ENCODE measurements around the gene CDK18.

CDK18 gene

GRCh38 chr1:205505791-205506190 lies 1.3 kb downstream of the CDK18 start:
- POLR2A ChIA-PET, result no interaction called here
- peak overlapping the region; percentile 10; the same call in 1 of the 2 replicates for H3K4me3 ChIP-seq (ENCODE audit: low read depth, low read length)

DNA sequence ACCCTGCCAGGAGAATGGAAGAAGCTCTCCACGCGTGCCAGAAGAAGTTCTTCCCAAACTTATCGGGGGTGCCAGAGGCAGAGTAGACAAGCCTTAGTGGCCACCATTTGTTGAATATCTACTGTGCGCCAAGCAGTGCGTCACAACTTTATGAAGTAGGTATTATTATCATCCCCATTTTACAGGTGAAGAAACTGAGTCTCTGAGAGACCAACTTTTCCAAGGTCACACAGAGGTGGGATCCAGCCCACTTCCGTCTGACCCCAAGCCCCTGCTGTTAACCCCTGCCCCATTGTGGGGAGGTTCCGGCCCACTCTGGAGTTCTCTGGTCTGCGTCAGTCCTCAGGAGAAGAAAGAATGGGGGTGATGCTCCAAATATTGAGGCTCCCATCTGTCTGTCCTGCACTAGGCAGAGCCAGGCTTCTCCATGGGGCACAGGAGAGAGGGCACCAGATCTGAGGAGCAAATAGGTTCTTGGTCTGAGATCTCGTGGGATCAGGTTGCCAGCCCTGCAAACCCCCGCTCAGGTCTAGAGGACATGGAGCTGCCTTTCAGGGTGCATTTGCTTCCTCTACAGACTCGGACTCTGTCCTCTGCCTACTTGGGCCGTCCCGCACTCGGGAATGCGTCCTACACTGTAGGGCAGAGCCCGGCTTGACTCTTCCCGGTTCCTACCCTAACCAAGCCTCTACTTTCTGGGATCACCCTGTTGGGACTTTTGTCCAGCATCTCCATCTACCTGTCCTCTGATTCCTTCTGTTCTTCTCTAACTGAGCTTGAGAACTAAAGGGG lies 2.1 kb downstream of the CDK18 start:
- H3K4me3 ChIP-seq (ENCODE audit: low read depth, low read length), result no peak overlapping the region
- TF ChIP-seq, protein P1, sequence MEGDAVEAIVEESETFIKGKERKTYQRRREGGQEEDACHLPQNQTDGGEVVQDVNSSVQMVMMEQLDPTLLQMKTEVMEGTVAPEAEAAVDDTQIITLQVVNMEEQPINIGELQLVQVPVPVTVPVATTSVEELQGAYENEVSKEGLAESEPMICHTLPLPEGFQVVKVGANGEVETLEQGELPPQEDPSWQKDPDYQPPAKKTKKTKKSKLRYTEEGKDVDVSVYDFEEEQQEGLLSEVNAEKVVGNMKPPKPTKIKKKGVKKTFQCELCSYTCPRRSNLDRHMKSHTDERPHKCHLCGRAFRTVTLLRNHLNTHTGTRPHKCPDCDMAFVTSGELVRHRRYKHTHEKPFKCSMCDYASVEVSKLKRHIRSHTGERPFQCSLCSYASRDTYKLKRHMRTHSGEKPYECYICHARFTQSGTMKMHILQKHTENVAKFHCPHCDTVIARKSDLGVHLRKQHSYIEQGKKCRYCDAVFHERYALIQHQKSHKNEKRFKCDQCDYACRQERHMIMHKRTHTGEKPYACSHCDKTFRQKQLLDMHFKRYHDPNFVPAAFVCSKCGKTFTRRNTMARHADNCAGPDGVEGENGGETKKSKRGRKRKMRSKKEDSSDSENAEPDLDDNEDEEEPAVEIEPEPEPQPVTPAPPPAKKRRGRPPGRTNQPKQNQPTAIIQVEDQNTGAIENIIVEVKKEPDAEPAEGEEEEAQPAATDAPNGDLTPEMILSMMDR (IDR thresholded peaks at IDR 0.05; ENCODE audit: insufficient read depth, low read length, missing control alignments), result no peak
- DNase-seq (ENCODE audit: low read depth, low spot score), result no peak
- ChIA-PET POLR2A (no interaction called here), CTCF (interaction anchor here (1.2 to 14.1 kb wide), 4 partner anchors 9 to 151 kb away, joined by 3 to 114 read pairs (median 56); no protein-coding TSS in a partner anchor)

More at GRCh38 chr1:205505791-205506190, 1.3 kb downstream of the CDK18 start:
- CTCF ChIA-PET, result interaction anchor here (10.9 to 14.1 kb wide), 2 partner anchors 18 to 19 kb away, joined by 110 to 114 read pairs; no protein-coding TSS in a partner anchor
- TF ChIP-seq, protein P1 (IDR thresholded peaks at IDR 0.05; ENCODE audit: insufficient read depth, low read length, missing control alignments), result no peak
- no peak for DNase-seq (ENCODE audit: low read depth, low spot score)

- no peak for DNase-seq (ENCODE audit: low read depth, low spot score)
- POLR2A ChIA-PET, result no interaction called here
- CTCF ChIA-PET, result interaction anchor here (1.2 to 14.1 kb wide), 4 partner anchors 12 to 112 kb away, joined by 3 to 114 read pairs (median 57); no protein-coding TSS in a partner anchor
- H3K4me3 ChIP-seq (ENCODE audit: low read depth, low read length), result no peak overlapping the region
- TF ChIP-seq, protein P1 (IDR thresholded peaks at IDR 0.05; ENCODE audit: insufficient read depth, low read length, missing control alignments), result no peak
Observed at GRCh38 chr1:205508227-205508714, 3.8 kb downstream of the CDK18 start.

GRCh38 chr1:205510308-205510950 lies 6.0 kb downstream of the CDK18 start:
- no peak for DNase-seq (ENCODE audit: low read depth, low spot score)
- CTCF ChIA-PET, result interaction anchor here (0.8 to 14.1 kb wide), 4 partner anchors 13 to 156 kb away, joined by 3 to 114 read pairs (median 56); no protein-coding TSS in a partner anchor
- no peak overlapping the region for H3K4me3 ChIP-seq (ENCODE audit: low read depth, low read length)
- POLR2A ChIA-PET, result no interaction called here
- TF ChIP-seq, protein P1 (IDR thresholded peaks at IDR 0.05; ENCODE audit: insufficient read depth, low read length, missing control alignments), result no peak

- H3K4me3 ChIP-seq (ENCODE audit: low read depth, low read length), result no peak overlapping the region
- TF ChIP-seq, protein P1 (IDR thresholded peaks at IDR 0.05; ENCODE audit: insufficient read depth, low read length, missing control alignments), result no peak
- no peak for DNase-seq (ENCODE audit: low read depth, low spot score)
- ChIA-PET POLR2A (no interaction called here), CTCF (interaction anchor here (0.8 to 14.1 kb wide), 3 partner anchors 13 to 157 kb away, joined by 3 to 114 read pairs (median 110); no protein-coding TSS in a partner anchor)
Observed at GRCh38 chr1:205510951-205511330, 6.5 kb downstream of the CDK18 start.
